WTC11 (cell line): ENCODE results near the gene CIT. TPM values are rescaled to one million over a fixed set of nuclear protein-coding genes. Genes with fewer than 3 reads are reported as not detected.

ENCODE experiments used
- ATAC-seq: fragments of 200-7000 bp; cut with Tn5 transposase; 2 replicates; pipeline ENCODE4 v1.10.0; 2021; ENCODE audit warnings: mild to moderate bottlenecking, moderate library complexity
- CTCF ChIA-PET: fragments of 300-600 bp; sonication (Branson Sonifier 250); formaldehyde crosslinking; loops from one replicate; lab custom pipeline; 2021; ENCODE audit warnings: antibody characterized with exemption; lab: Charles Lee
- POLR2A ChIA-PET: fragments of 350-600 bp; sonication (Branson Sonifier 250); formaldehyde crosslinking; loops from one replicate; lab custom pipeline; 2021; ENCODE audit warnings: antibody characterized with exemption; lab: Charles Lee
- DNase-seq: peaks from one replicate; pipeline ENCODE4 v3.0.0; 2021; ENCODE audit warnings: low spot score
- H3K27ac Mint-ChIP-seq: 2 replicates; pipeline ENCODE4 v1.8.0; 2021; ENCODE audit warnings: mixed read lengths
- H3K27me3 Mint-ChIP-seq: 2 replicates; pipeline ENCODE4 v1.8.0; 2021; ENCODE audit warnings: low read depth, mild to moderate bottlenecking, moderate library complexity, mixed read lengths
- H3K36me3 Mint-ChIP-seq: 2 replicates; pipeline ENCODE4 v1.8.0; 2021; ENCODE audit warnings: mixed read lengths
- H3K4me1 Mint-ChIP-seq: 2 replicates; pipeline ENCODE4 v1.8.0; 2022; ENCODE audit warnings: mixed read lengths
- H3K4me3 Mint-ChIP-seq: 2 replicates; pipeline ENCODE4 v1.8.0; 2021; ENCODE audit warnings: mild to moderate bottlenecking, moderate library complexity, mixed read lengths
- H3K9me3 Mint-ChIP-seq: 2 replicates; pipeline ENCODE4 v1.8.0; 2021; ENCODE audit warnings: mixed read lengths
- ATF1 ChIP-seq: sonication (generic); formaldehyde crosslinking; IDR thresholded peaks from 2 replicates; pipeline ENCODE4 v1.8.1; 2023; ENCODE audit warnings: mild to moderate bottlenecking, moderate library complexity, missing genetic modification reagents
- ETV6 ChIP-seq: sonication (generic); formaldehyde crosslinking; IDR thresholded peaks from 2 replicates; pipeline ENCODE4 v1.8.1; 2022; ENCODE audit warnings: mild to moderate bottlenecking, missing genetic modification reagents
- FOXP1 ChIP-seq: sonication (generic); formaldehyde crosslinking; IDR thresholded peaks from 2 replicates; pipeline ENCODE4 v1.8.0; 2022; ENCODE audit warnings: missing genetic modification reagents, mild to moderate bottlenecking, moderate library complexity, borderline replicate concordance
- GRHL2 ChIP-seq: fragments of 250-450 bp; sonication (Bioruptor Pico); IDR thresholded peaks from 2 replicates; pipeline ENCODE4 v1.8.0; 2022; ENCODE audit warnings: mild to moderate bottlenecking, moderate library complexity; ENCODE audit not compliant: insufficient replicate concordance, severe bottlenecking
- HMGA2 ChIP-seq: fragments of 250-450 bp; sonication (Bioruptor Pico); IDR thresholded peaks from 2 replicates; pipeline ENCODE4 v1.4.0; 2021; ENCODE audit warnings: mild to moderate bottlenecking, moderate library complexity
- JAZF1 ChIP-seq: fragments of 250-450 bp; sonication (Bioruptor Pico); IDR thresholded peaks from 2 replicates; pipeline ENCODE4 v1.9.0; 2021; ENCODE audit warnings: moderate library complexity, mild to moderate bottlenecking, inconsistent platforms
- NFATC4 ChIP-seq: fragments of 250-450 bp; sonication (Bioruptor Pico); IDR thresholded peaks from 2 replicates; pipeline ENCODE4 v1.9.0; 2021; ENCODE audit warnings: mild to moderate bottlenecking
- NR3C1 ChIP-seq: sonication (generic); formaldehyde crosslinking; conservative IDR thresholded peaks from 2 replicates; pipeline ENCODE4 v1.8.1; 2023; ENCODE audit warnings: low read depth, mild to moderate bottlenecking, missing genetic modification reagents
- PREB ChIP-seq: sonication (generic); formaldehyde crosslinking; IDR thresholded peaks from 2 replicates; pipeline ENCODE4 v1.8.1; 2022; ENCODE audit warnings: mild to moderate bottlenecking, missing genetic modification reagents, moderate library complexity, borderline replicate concordance
- RELA ChIP-seq: sonication (generic); formaldehyde crosslinking; IDR thresholded peaks from 2 replicates; pipeline ENCODE4 v1.8.1; 2022; ENCODE audit warnings: missing genetic modification reagents, mild to moderate bottlenecking, borderline replicate concordance
- TEAD4 ChIP-seq: sonication (generic); formaldehyde crosslinking; IDR thresholded peaks from 2 replicates; pipeline ENCODE4 v1.8.0; 2022; ENCODE audit warnings: mild to moderate bottlenecking, missing genetic modification reagents
- TP53 ChIP-seq: sonication (generic); formaldehyde crosslinking; IDR thresholded peaks from 2 replicates; pipeline ENCODE4 v1.8.1; 2023; ENCODE audit warnings: mild to moderate bottlenecking, missing genetic modification reagents
- ZNF532 ChIP-seq: fragments of 250-450 bp; sonication (Bioruptor Pico); IDR thresholded peaks from 2 replicates; pipeline ENCODE4 v1.9.0; 2021; ENCODE audit warnings: mild to moderate bottlenecking, borderline replicate concordance
- ZNF671 ChIP-seq: fragments of 250-450 bp; sonication (Bioruptor Pico); IDR thresholded peaks from 2 replicates; pipeline ENCODE4 v1.8.0; 2021; ENCODE audit warnings: mild to moderate bottlenecking
- ZSCAN18 ChIP-seq: fragments of 250-450 bp; sonication (Bioruptor Pico); IDR thresholded peaks from 2 replicates; pipeline ENCODE4 v2.1.2; 2022; ENCODE audit warnings: mild to moderate bottlenecking, moderate library complexity
- total RNA-seq: library from RNA; stranded (reverse); gene quantifications from 3 replicates; pipeline ENCODE4 v1.2.3, GENCODE V29; 2021
- TF ChIP-seq, protein P1 (sequence below): sonication (generic); formaldehyde crosslinking; IDR thresholded peaks from 2 replicates; pipeline ENCODE4 v1.8.0; 2022; ENCODE audit warnings: mild to moderate bottlenecking, missing genetic modification reagents
- TF ChIP-seq, protein P2 (sequence below): sonication (generic); formaldehyde crosslinking; IDR thresholded peaks from 2 replicates; pipeline ENCODE4 v1.8.0; 2022; ENCODE audit warnings: mild to moderate bottlenecking, missing genetic modification reagents

The CIT gene
- total RNA-seq, 1 experiment from 2014 or later: 65.4 TPM

DNA sequence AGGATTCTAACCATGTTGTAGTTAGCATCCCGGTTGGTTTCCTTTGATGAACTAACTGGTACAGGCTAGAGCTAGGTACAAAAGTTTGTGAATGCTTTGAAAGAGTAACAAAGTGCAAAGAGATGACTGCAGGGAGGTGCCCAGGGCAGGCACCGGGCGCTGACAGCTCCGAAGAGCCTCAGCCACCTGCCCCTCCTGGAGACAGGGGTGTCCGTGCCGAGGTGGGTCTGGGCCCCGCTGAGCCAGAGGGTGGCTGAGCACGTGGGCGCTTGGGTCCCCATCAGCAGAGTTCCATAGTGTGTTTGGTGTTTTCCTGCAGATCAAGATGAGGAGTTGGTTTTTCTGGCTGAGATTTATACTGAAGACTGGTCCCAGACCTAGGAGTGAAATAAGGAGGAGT, 189.2 kb downstream of the CIT start:
- Mint-ChIP-seq H3K27ac (no peak overlapping the region), H3K36me3 (peaks cover 50% of the 10 kb centered on the region), H3K27me3 (no peaks in the 10 kb centered on the region)
- ATAC-seq: no peak
- TF ChIP-seq ZNF532 (CRISPR knock-in tag) (no peak), PREB (no peak)
- TF ChIP-seq, protein P1, sequence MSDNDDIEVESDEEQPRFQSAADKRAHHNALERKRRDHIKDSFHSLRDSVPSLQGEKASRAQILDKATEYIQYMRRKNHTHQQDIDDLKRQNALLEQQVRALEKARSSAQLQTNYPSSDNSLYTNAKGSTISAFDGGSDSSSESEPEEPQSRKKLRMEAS (CRISPR knock-in tag): no peak
- TF ChIP-seq, all 79 proteins: peak for 0
- no peak for DNase-seq
- no peaks in the 10 kb centered on the region for H3K9me3 Mint-ChIP-seq
- H3K4me1 Mint-ChIP-seq: peaks cover 2% of the 10 kb centered on the region; the same call in 1 of the 2 replicates
- H3K4me3 Mint-ChIP-seq: no peak overlapping the region
- ChIA-PET POLR2A (no interaction called here), CTCF (no interaction called here)

DNA sequence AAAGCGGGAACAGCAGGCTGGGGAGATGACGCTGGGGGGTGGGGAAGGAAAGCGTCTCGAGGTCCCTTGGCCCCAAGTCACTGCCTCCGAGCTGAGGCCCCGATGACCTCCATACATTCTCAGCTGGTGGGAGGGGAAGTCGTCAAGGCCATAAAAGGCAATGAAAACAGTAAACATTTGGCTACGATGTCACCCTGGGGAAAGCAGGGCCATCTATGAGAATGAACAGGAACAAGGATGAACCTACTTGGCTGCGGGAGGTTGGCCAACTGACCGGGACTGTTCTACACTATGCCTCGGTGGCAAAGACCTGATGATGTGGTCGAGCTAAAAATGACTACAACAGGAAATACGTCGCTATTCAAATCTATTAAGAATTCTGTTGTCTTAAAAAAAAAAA, 189.7 kb downstream of the CIT start:
- TF ChIP-seq GRHL2 (CRISPR knock-in tag) (no peak), ZNF532 (CRISPR knock-in tag) (no peak), ZSCAN18 (CRISPR knock-in tag) (no peak), TEAD4 (CRISPR knock-in tag) (no peak), HMGA2 (CRISPR knock-in tag) (no peak), ATF1 (no peak), TP53 (CRISPR knock-in tag) (no peak), JAZF1 (CRISPR knock-in tag) (no peak), NFATC4 (CRISPR knock-in tag) (no peak), RELA (CRISPR knock-in tag) (no peak), ZNF671 (CRISPR knock-in tag) (no peak), ETV6 (CRISPR knock-in tag) (no peak), FOXP1 (CRISPR knock-in tag) (no peak), NR3C1 (CRISPR knock-in tag) (no peak)
- TF ChIP-seq, protein P2, sequence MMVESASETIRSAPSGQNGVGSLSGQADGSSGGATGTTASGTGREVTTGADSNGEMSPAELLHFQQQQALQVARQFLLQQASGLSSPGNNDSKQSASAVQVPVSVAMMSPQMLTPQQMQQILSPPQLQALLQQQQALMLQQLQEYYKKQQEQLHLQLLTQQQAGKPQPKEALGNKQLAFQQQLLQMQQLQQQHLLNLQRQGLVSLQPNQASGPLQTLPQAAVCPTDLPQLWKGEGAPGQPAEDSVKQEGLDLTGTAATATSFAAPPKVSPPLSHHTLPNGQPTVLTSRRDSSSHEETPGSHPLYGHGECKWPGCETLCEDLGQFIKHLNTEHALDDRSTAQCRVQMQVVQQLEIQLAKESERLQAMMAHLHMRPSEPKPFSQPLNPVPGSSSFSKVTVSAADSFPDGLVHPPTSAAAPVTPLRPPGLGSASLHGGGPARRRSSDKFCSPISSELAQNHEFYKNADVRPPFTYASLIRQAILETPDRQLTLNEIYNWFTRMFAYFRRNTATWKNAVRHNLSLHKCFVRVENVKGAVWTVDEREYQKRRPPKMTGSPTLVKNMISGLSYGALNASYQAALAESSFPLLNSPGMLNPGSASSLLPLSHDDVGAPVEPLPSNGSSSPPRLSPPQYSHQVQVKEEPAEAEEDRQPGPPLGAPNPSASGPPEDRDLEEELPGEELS (CRISPR knock-in tag): no peak
- Mint-ChIP-seq H3K27ac (peak overlapping the region; percentile 16; the same call in 1 of the 2 replicates), H3K4me3 (no peak overlapping the region), H3K36me3 (peaks cover 45% of the 10 kb centered on the region), H3K4me1 (peaks cover 2% of the 10 kb centered on the region), H3K27me3 (no peaks in the 10 kb centered on the region), H3K9me3 (no peaks in the 10 kb centered on the region)
- ATAC-seq (no peak), DNase-seq (no peak)
- POLR2A ChIA-PET: no interaction called here
- CTCF ChIA-PET: interaction anchor here (0.6 to 2.8 kb wide), 3 partner anchors 8 to 277 kb away, joined by 4 to 15 read pairs (median 5); partner anchors contain the start of gene PRKAB1
